HepG2 (cell line): ENCODE measurements around the gene NPHP3. TPM values are rescaled to one million over a fixed set of nuclear protein-coding genes. Genes with fewer than 3 reads are reported as not detected.

Source experiments
- ATAC-seq: fragments of 200-7000 bp; cut with Tn5 transposase; 3 replicates; pipeline ENCODE4 v1.9.1; 2020; ENCODE audit warnings: mild to moderate bottlenecking, moderate library complexity
- BruUV-seq: library from RNA; stranded (reverse); fragments of 400-500 nt; replicated peaks from 2 replicates; lab custom pipeline; 2021; lab: Mats Ljungman, UMichigan
- CTCF ChIA-PET: fragments of 300-600 bp; formaldehyde crosslinking; extraction: SDS; loops from one replicate; lab custom pipeline; 2021; ENCODE audit warnings: low total read pairs, inconsistent platforms, low intra/inter-chr PET ratio; lab: Yijun Ruan, JAX
- POLR2A ChIA-PET: fragments of 350-600 bp; sonication (Branson Sonifier 250); formaldehyde crosslinking; loops from one replicate; lab custom pipeline; 2020; ENCODE audit warnings: antibody characterized with exemption, inconsistent platforms; lab: Yijun Ruan, JAX
- DNase-seq: peaks from one replicate; pipeline ENCODE4 v3.0.0-alpha.2; 2015; ENCODE audit warnings: low spot score
- FAIRE-seq: peaks from 3 replicates; lab custom pipeline; 2011; peaks lifted over from hg19 to GRCh38; lab: Jason Lieb, UNC
- H2AFZ ChIP-seq: one replicate; pipeline ENCODE4 v1.6.1; 2011; ENCODE audit warnings: low read length, inconsistent platforms
- H3K27ac ChIP-seq: fragments of 300-600 bp; 3 replicates; pipeline ENCODE4 v1.8.0; 2011; ENCODE audit warnings: mixed run types, mild to moderate bottlenecking, mixed read lengths, low read length, inconsistent platforms; ENCODE audit not compliant: insufficient read depth; ENCODE audit errors: extremely low read length
- H3K27me3 ChIP-seq, 2 experiments: fragments of 200-600 bp in 1 of 2; 2 replicates in 1 of 2; 3 replicates in 1 of 2; pipeline versions ENCODE4 v1.6.0 to v1.8.0; 2011; ENCODE audit warnings: low read length in 2 of 2, mild to moderate bottlenecking in 2 of 2, moderate library complexity in 2 of 2, inconsistent platforms in 1 of 2; ENCODE audit not compliant: insufficient read depth in 2 of 2, control insufficient read depth in 1 of 2
- H3K36me3 ChIP-seq, 2 experiments: fragments of 200-600 bp in 1 of 2; replicated peaks in 1 of 2; 2 replicates in 1 of 2; 3 replicates in 1 of 2; pipeline versions ENCODE4 v1.5.1 to v1.8.0; 2011; ENCODE audit warnings: low read length in 2 of 2, inconsistent platforms in 1 of 2; ENCODE audit not compliant: insufficient read depth in 2 of 2, control insufficient read depth in 1 of 2
- H3K4me1 ChIP-seq: 2 replicates; pipeline ENCODE4 v1.5.1; 2012; ENCODE audit warnings: low read length, inconsistent platforms; ENCODE audit not compliant: insufficient read depth
- H3K4me2 ChIP-seq: 2 replicates; pipeline ENCODE4 v1.6.0; 2011; ENCODE audit warnings: low read depth, low read length, inconsistent platforms
- H3K4me3 ChIP-seq, 3 experiments: fragments of 200-600 bp in 1 of 3; sonication (generic), shearing (Covaris generic) in 1 of 3; replicated peaks in 1 of 3; 2 replicates each; pipeline ENCODE4 v1.5.1; 2011 to 2016; ENCODE audit warnings: low read length in 3 of 3, inconsistent platforms in 2 of 3, low read depth in 2 of 3, mild to moderate bottlenecking in 2 of 3, control low read depth in 1 of 3, mixed read lengths in 1 of 3; ENCODE audit not compliant: insufficient read depth in 1 of 3
- H3K79me2 ChIP-seq: one replicate; pipeline ENCODE4 v1.6.1; 2011; ENCODE audit warnings: low read length, inconsistent platforms; ENCODE audit not compliant: insufficient read depth
- H3K9ac ChIP-seq: 2 replicates; pipeline ENCODE4 v1.6.0; 2011; ENCODE audit warnings: mild to moderate bottlenecking, low read depth, low read length, inconsistent platforms; ENCODE audit not compliant: insufficient read depth
- H3K9me3 ChIP-seq: 2 replicates; pipeline ENCODE4 v1.5.1; 2012; ENCODE audit warnings: mild to moderate bottlenecking, low read length
- H4K20me1 ChIP-seq: 2 replicates; pipeline ENCODE4 v1.6.0; 2011; ENCODE audit warnings: inconsistent platforms, mild to moderate bottlenecking, low read length, moderate library complexity; ENCODE audit not compliant: insufficient read depth
- IKZF4 ChIP-seq: sonication (generic); formaldehyde crosslinking; IDR thresholded peaks from 2 replicates; pipeline ENCODE4 v1.5.1; 2020; ENCODE audit warnings: borderline replicate concordance, mild to moderate bottlenecking, low read depth, missing genetic modification reagents; ENCODE audit errors: not compliant biosample characterization
- JDP2 ChIP-seq: sonication (generic); formaldehyde crosslinking; IDR thresholded peaks from 2 replicates; pipeline ENCODE4 v1.8.1; 2022; ENCODE audit warnings: missing genetic modification reagents, borderline replicate concordance
- KDM5B ChIP-seq: sonication (generic); formaldehyde crosslinking; IDR thresholded peaks from 2 replicates; pipeline ENCODE4 v1.4.0; 2020; ENCODE audit warnings: missing genetic modification reagents, mild to moderate bottlenecking, borderline replicate concordance
- RBM22 ChIP-seq: fragments of 200-400 bp; formaldehyde crosslinking; optimal IDR thresholded peaks from 2 replicates; pipeline ENCODE3; 2017; ENCODE audit warnings: mild to moderate bottlenecking, low read length, moderate library complexity
- SIN3A ChIP-seq: IDR thresholded peaks from 2 replicates; pipeline ENCODE4 v1.6.1; 2011; ENCODE audit warnings: low read depth, mild to moderate bottlenecking, control low read depth, low read length, borderline replicate concordance
- SPEN ChIP-seq: sonication (generic); formaldehyde crosslinking; IDR thresholded peaks from 2 replicates; pipeline ENCODE4 v1.5.1; 2020; ENCODE audit warnings: low read depth, mild to moderate bottlenecking, missing genetic modification reagents
- USF2 ChIP-seq, 2 experiments: sonication (generic) in 1 of 2; formaldehyde crosslinking in 1 of 2; IDR thresholded peaks; 2 replicates each; pipeline versions ENCODE4 v1.5.1 to v1.6.1; 2011 to 2020; ENCODE audit warnings: borderline replicate concordance in 1 of 2, low read depth in 1 of 2, low read length in 1 of 2, mild to moderate bottlenecking in 1 of 2, missing genetic modification reagents in 1 of 2, moderate library complexity in 1 of 2
- ZNF446 ChIP-seq: sonication (generic); formaldehyde crosslinking; IDR thresholded peaks from 2 replicates; pipeline ENCODE4 v1.5.0; 2020; ENCODE audit warnings: mild to moderate bottlenecking, missing genetic modification reagents
- ZSCAN20 ChIP-seq: sonication (generic); formaldehyde crosslinking; IDR thresholded peaks from 2 replicates; pipeline ENCODE4 v1.4.0; 2020; ENCODE audit warnings: missing genetic modification reagents, mild to moderate bottlenecking, borderline replicate concordance
- WGBS: methylation state at CpG from one replicate; pipeline ENCODE4 v1.1.6; 2017; ENCODE audit warnings: low lambda C conversion rate; 5-methylcytosine and 5-hydroxymethylcytosine counted together
- in situ Hi-C: cut with HindIII; loops from 2 replicates; pipeline ENCODE4 v1.10.0; 2017; ENCODE audit warnings: low pct_unique_long_range_greater_than_20kb; ENCODE audit not compliant: extremely low pct_ligation_motif_present
- intact Hi-C: fragments of 100-400 bp; cut with micrococcal nuclease; formaldehyde crosslinking; loops from one replicate; pipeline ENCODE4 v1.10.0; 2022; ENCODE audit not compliant: unreplicated experiment
- polyA plus RNA-seq, 8 experiments: library from polyadenylated mRNA; depleted of rRNA in 3 of 8; stranded (reverse) in 7 of 8; unstranded in 1 of 8; fragments of >200 nt; fragmentation: Illumina TruSeq in 4 of 8; extraction: Trizol in 4 of 8; gene quantifications; 2 replicates each; pipeline versions ENCODE4 v1.2.1 to v1.2.3, GENCODE V29; 2011 to 2016; ENCODE audit warnings: low read depth in 4 of 8, missing spikeins in 1 of 8, mixed read lengths in 1 of 8; ENCODE audit not compliant: insufficient read depth in 1 of 8
- total RNA-seq, 5 experiments: library from RNA; depleted of rRNA; stranded (reverse); fragments of >200 nt; fragmentation: Illumina TruSeq; extraction: Trizol; gene quantifications; 2 replicates each; pipeline ENCODE4 v1.2.3, GENCODE V29; 2016; ENCODE audit warnings: low read depth in 1 of 5

The NPHP3 gene
- total and polyA plus RNA-seq, 2 of the 13 experiments (the other 11 are each of a cell fraction or from before 2014, with no cell fraction given): 11.0 to 20.2 TPM

- TF ChIP-seq SPEN (CRISPR knock-in tag): no peak
- TF ChIP-seq KDM5B (CRISPR knock-in tag): no peak
- TF ChIP-seq RBM22: no peak
- TF ChIP-seq USF2 (IDR thresholded peaks at IDR 0.05; ENCODE audit: low read depth, low read length): no peak
- TF ChIP-seq USF2 (CRISPR knock-in tag; IDR thresholded peaks at IDR 0.05; ENCODE audit: borderline replicate concordance): no peak
- TF ChIP-seq JDP2 (CRISPR knock-in tag): no peak
- TF ChIP-seq IKZF4: no peak
- TF ChIP-seq ZSCAN20 (CRISPR knock-in tag): no peak
Observed at GRCh38 chr3:132703733-132704132, 18.5 kb downstream of the NPHP3 start (continued).

- ATAC-seq (no peak), FAIRE-seq (no peak), DNase-seq (no peak)
- ChIA-PET POLR2A (interaction anchor here (0.6 kb wide), 1 partner anchor 1055 kb away, joined by 3 read pairs; no protein-coding TSS in a partner anchor), CTCF (no interaction called here)
- BruUV-seq: no TSS peak
- Histone ChIP-seq H3K27me3 (no peaks in the 10 kb centered on the region), H3K4me3 (no peak overlapping the region), H3K9me3 (no peaks in the 10 kb centered on the region), H3K79me2 (no peaks in the 10 kb centered on the region), H3K27ac (no peak overlapping the region), H3K4me2 (no peak overlapping the region), H4K20me1 (no peaks in the 10 kb centered on the region), H3K36me3 (peaks cover 16 to 58% of the 10 kb centered on the region in 2 experiments), H3K4me1 (no peaks in the 10 kb centered on the region), H2AFZ (no peak overlapping the region), H3K9ac (no peak overlapping the region)
- in situ Hi-C loops (no loop called here), intact Hi-C loops (no loop called here)
- 100% methylated on average over 1 of the region's 1 CpG for WGBS
- TF ChIP-seq SIN3A (no peak), ZNF446 (no peak)
Observed at GRCh38 chr3:132695422-132695821, 26.8 kb downstream of the NPHP3 start.
